Activated CD4-positive, alpha-beta memory T cell treated with anti-CD3 and anti-CD28 coated beads, Interleukin-2, amount 10 ng/mL, durations not matched to agents 7 days and 5 days (primary cell): Measurements from ENCODE around the gene BEGAIN. TPM values are rescaled to one million over a fixed set of nuclear protein-coding genes. Genes with fewer than 3 reads are reported as not detected.

Experiments used
- CTCF ChIA-PET: fragments of 350-600 bp; sonication (Branson Sonifier 250); formaldehyde crosslinking; loops from one replicate; lab custom pipeline; 2021; ENCODE audit warnings: antibody characterized with exemption, inconsistent platforms; lab: Charles Lee
- POLR2A ChIA-PET: fragments of 350-600 bp; sonication (Branson Sonifier 250); formaldehyde crosslinking; loops from one replicate; lab custom pipeline; 2021; ENCODE audit warnings: antibody characterized with exemption; lab: Charles Lee
- DNase-seq: peaks from one replicate; pipeline ENCODE4 v3.0.0-alpha.2; 2020
- H3K27ac Mint-ChIP-seq: one replicate; pipeline ENCODE4 v1.8.0; 2021; ENCODE audit warnings: mild to moderate bottlenecking, mixed read lengths
- H3K27me3 Mint-ChIP-seq: one replicate; pipeline ENCODE4 v1.8.0; 2021; ENCODE audit warnings: mixed read lengths
- H3K36me3 Mint-ChIP-seq: one replicate; pipeline ENCODE4 v1.8.0; 2021; ENCODE audit warnings: low read depth, mixed read lengths
- H3K4me1 Mint-ChIP-seq: one replicate; pipeline ENCODE4 v1.8.0; 2021; ENCODE audit warnings: mixed read lengths
- H3K4me3 Mint-ChIP-seq: one replicate; pipeline ENCODE4 v1.8.0; 2021; ENCODE audit warnings: mild to moderate bottlenecking, mixed read lengths
- H3K9me3 Mint-ChIP-seq: one replicate; pipeline ENCODE4 v1.8.0; 2021; ENCODE audit warnings: mixed read lengths
- total RNA-seq, 2 experiments: library from RNA; stranded (reverse); gene quantifications; one replicate each; pipeline ENCODE4 v1.2.3, GENCODE V29; 2021

The BEGAIN gene
- total RNA-seq: 1 to 10 TPM; 2.7 to 3.1 TPM

- ChIA-PET POLR2A (no interaction called here), CTCF (no interaction called here)
- peaks cover 8% of the 10 kb centered on the region for H3K4me1 Mint-ChIP-seq
- peak within 1 kb of the TSS; percentile 60 for H3K4me3 Mint-ChIP-seq
- no peaks in the 10 kb centered on the region for H3K36me3 Mint-ChIP-seq
- peak; percentile 47 for DNase-seq
- H3K27me3 Mint-ChIP-seq: peaks cover 19% of the 10 kb centered on the region
- H3K27ac Mint-ChIP-seq: no peak within 1 kb of the TSS
- H3K9me3 Mint-ChIP-seq: no peaks in the 10 kb centered on the region
Observed at GRCh38 chr14:100587086-100587762, at the start of gene BEGAIN. Gene BEGAIN, minus strand, starts transcription at chr14:100587417. Its CDS starts 127 bp downstream, at chr14:100587290.

DNA sequence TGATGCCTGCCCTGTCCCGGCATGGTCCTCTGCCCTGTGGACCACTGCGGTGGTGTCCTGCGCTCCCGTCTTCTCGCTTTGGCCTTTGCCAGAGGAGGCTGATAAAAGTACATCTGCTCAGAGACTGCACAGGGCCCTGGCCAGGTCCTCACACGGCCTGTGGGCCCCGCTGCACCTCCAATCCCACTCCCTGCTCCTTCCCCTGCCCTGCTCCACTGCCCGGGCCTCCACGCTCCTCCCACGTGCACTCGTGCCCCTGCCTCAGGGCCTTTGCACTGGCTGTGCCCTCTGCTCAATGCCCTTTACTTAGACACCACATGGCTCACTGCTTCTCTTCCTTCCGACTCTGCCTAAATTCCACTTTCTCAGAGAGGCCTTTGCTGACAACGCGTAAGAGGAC lies 49.3 kb upstream of the BEGAIN start:
- Mint-ChIP-seq H3K36me3 (no peaks in the 10 kb centered on the region), H3K27ac (no peak overlapping the region), H3K4me3 (no peak overlapping the region), H3K27me3 (peaks cover 28% of the 10 kb centered on the region), H3K9me3 (no peaks in the 10 kb centered on the region), H3K4me1 (peaks cover 32% of the 10 kb centered on the region)
- CTCF ChIA-PET: interaction anchor here (1.0 to 1.7 kb wide), 3 partner anchors 9 to 251 kb away, joined by 3 to 9 read pairs (median 4); no protein-coding TSS in a partner anchor
- DNase-seq: no peak
- POLR2A ChIA-PET: interaction anchor here (1.4 kb wide), 1 partner anchor 9 kb away, joined by 4 read pairs; no protein-coding TSS in a partner anchor

DNA sequence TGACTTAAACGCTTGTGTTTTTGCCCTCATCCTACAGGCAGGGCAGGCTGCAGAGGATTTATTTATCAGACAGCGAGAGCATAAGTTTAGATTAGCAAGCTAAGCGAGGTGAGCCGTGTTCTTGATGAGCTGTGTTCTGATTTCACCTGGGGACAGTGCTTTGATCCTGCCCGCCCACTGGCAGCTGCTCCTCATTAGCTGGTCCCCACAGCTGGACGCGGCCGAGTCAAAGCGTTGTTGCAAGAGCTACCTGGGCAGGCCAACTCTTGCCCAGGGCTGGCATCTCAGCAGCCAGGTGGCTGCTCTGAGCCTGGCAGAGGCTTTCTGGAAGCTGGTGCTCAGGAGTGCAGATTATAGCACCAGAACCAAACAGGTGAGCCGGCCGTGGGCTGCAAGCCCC lies 46.8 kb upstream of the BEGAIN start:
- Mint-ChIP-seq H3K9me3 (no peaks in the 10 kb centered on the region), H3K27me3 (peaks cover 33% of the 10 kb centered on the region), H3K27ac (no peak overlapping the region), H3K4me1 (peaks cover 8% of the 10 kb centered on the region), H3K36me3 (no peaks in the 10 kb centered on the region), H3K4me3 (no peak overlapping the region)
- no peak for DNase-seq
- POLR2A ChIA-PET: no interaction called here
- CTCF ChIA-PET: interaction anchor here (2.1 to 2.8 kb wide), 2 partner anchors 10 to 12 kb away, joined by 4 to 16 read pairs; no protein-coding TSS in a partner anchor

DNA sequence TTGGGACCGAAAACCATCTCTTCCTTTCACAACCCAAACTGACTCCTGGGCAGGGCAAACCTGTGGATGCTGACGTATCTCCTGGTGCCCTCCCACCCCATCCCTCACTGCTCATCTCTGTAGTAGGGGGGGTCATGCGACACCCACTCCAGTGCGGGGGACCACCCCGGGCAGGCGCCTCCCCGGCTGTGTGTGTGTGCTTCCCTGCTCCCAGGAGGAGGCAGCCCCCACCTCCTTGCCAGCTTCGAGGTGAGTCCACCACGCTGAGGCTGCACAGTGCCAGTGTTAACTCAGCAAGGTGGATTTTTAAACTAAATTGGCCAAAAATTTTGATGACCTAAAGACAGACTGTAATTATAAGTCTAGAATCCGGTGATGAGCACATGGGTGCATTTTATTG lies 46.2 kb upstream of the BEGAIN start:
- Mint-ChIP-seq H3K4me3 (no peak overlapping the region), H3K27ac (no peak overlapping the region), H3K36me3 (no peaks in the 10 kb centered on the region), H3K9me3 (no peaks in the 10 kb centered on the region), H3K27me3 (peaks cover 35% of the 10 kb centered on the region), H3K4me1 (peaks cover 4% of the 10 kb centered on the region)
- DNase-seq: no peak
- POLR2A ChIA-PET: no interaction called here
- CTCF ChIA-PET: interaction anchor here (2.1 to 2.8 kb wide), 2 partner anchors 11 to 13 kb away, joined by 4 to 16 read pairs; no protein-coding TSS in a partner anchor

- no peak overlapping the region for H3K27ac Mint-ChIP-seq
- peaks cover 47% of the 10 kb centered on the region for H3K27me3 Mint-ChIP-seq
- DNase-seq: no peak
- H3K4me1 Mint-ChIP-seq: peaks cover 3% of the 10 kb centered on the region
- POLR2A ChIA-PET: interaction anchor here (1.5 kb wide), 1 partner anchor 11 kb away, joined by 3 read pairs; no protein-coding TSS in a partner anchor
- CTCF ChIA-PET: interaction anchor here (1.7 to 2.2 kb wide), 2 partner anchors 16 to 24 kb away, joined by 6 to 13 read pairs; no protein-coding TSS in a partner anchor
- no peaks in the 10 kb centered on the region for H3K9me3 Mint-ChIP-seq
- no peaks in the 10 kb centered on the region for H3K36me3 Mint-ChIP-seq
- no peak overlapping the region for H3K4me3 Mint-ChIP-seq
Observed at GRCh38 chr14:100629696-100630095, 42.5 kb upstream of the BEGAIN start.

DNA sequence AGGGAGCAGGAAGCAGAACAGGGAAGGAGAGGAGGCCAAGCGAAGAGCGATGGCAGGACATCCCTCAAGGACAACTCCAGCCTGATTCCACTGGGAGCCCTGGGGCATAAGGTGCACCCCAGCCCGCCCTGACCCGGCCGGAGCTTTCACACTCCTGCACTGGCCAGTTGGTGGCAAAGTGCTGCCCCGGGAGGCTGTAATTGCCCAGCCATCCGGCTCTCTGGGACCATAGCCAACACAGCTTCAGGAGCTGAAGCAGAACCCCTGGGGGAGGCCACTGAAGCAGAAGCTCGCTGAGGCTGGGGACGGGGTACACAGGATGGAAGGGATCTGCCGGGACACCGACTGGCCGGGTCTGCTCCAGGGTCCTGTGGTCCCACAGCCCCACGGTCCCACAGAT lies 41.9 kb upstream of the BEGAIN start:
- DNase-seq: no peak
- Mint-ChIP-seq H3K27ac (no peak overlapping the region), H3K4me1 (peaks cover 6% of the 10 kb centered on the region), H3K36me3 (no peaks in the 10 kb centered on the region), H3K27me3 (peaks cover 52% of the 10 kb centered on the region), H3K9me3 (no peaks in the 10 kb centered on the region), H3K4me3 (no peak overlapping the region)
- ChIA-PET CTCF (interaction anchor here (2.2 kb wide), 1 partner anchor 24 kb away, joined by 6 read pairs; no protein-coding TSS in a partner anchor), POLR2A (no interaction called here)

- Mint-ChIP-seq H3K9me3 (no peaks in the 10 kb centered on the region), H3K36me3 (no peaks in the 10 kb centered on the region), H3K4me1 (peaks cover 6% of the 10 kb centered on the region), H3K27me3 (peaks cover 49% of the 10 kb centered on the region), H3K4me3 (no peak overlapping the region), H3K27ac (no peak overlapping the region)
- ChIA-PET POLR2A (no interaction called here), CTCF (interaction anchor here (1.4 to 2.1 kb wide), 2 partner anchors 17 to 24 kb away, joined by 4 to 6 read pairs; no protein-coding TSS in a partner anchor)
- no peak for DNase-seq
Observed at GRCh38 chr14:100628225-100628624, 41.0 kb upstream of the BEGAIN start.

- ChIA-PET CTCF (interaction anchor here (0.5 to 2.1 kb wide), 5 partner anchors 9 to 80 kb away, joined by 3 to 6 read pairs (median 3); no protein-coding TSS in a partner anchor), POLR2A (interaction anchor here (0.6 to 1.2 kb wide), 2 partner anchors 11 to 402 kb away, joined by 3 to 4 read pairs; no protein-coding TSS in a partner anchor)
Observed at GRCh38 chr14:100626614-100627013, 39.4 kb upstream of the BEGAIN start.

GRCh38 chr14:100623961-100624360 lies 36.7 kb upstream of the BEGAIN start:
- no peak overlapping the region for H3K27ac Mint-ChIP-seq
- no peak overlapping the region for H3K4me3 Mint-ChIP-seq
- peaks cover 43% of the 10 kb centered on the region for H3K27me3 Mint-ChIP-seq
- H3K4me1 Mint-ChIP-seq: peaks cover 4% of the 10 kb centered on the region
- H3K9me3 Mint-ChIP-seq: no peaks in the 10 kb centered on the region
- H3K36me3 Mint-ChIP-seq: no peaks in the 10 kb centered on the region
- no peak for DNase-seq
- ChIA-PET POLR2A (no interaction called here), CTCF (interaction anchor here (2.0 kb wide), 1 partner anchor 22 kb away, joined by 6 read pairs; no protein-coding TSS in a partner anchor)

More at GRCh38 chr14:100626614-100627013, 39.4 kb upstream of the BEGAIN start:
- H3K4me1 Mint-ChIP-seq: peaks cover 5% of the 10 kb centered on the region
- H3K27ac Mint-ChIP-seq: no peak overlapping the region
- H3K27me3 Mint-ChIP-seq: peaks cover 45% of the 10 kb centered on the region
- H3K36me3 Mint-ChIP-seq: no peaks in the 10 kb centered on the region
- H3K4me3 Mint-ChIP-seq: no peak overlapping the region
- DNase-seq: no peak
- H3K9me3 Mint-ChIP-seq: no peaks in the 10 kb centered on the region

- DNase-seq: no peak
- POLR2A ChIA-PET: no interaction called here
- H3K4me3 Mint-ChIP-seq: no peak overlapping the region
- H3K27ac Mint-ChIP-seq: no peak overlapping the region
- no peaks in the 10 kb centered on the region for H3K36me3 Mint-ChIP-seq
- CTCF ChIA-PET: interaction anchor here (2.0 kb wide), 1 partner anchor 22 kb away, joined by 6 read pairs; no protein-coding TSS in a partner anchor
- H3K9me3 Mint-ChIP-seq: no peaks in the 10 kb centered on the region
- peaks cover 4% of the 10 kb centered on the region for H3K4me1 Mint-ChIP-seq
- H3K27me3 Mint-ChIP-seq: peaks cover 42% of the 10 kb centered on the region
Observed at GRCh38 chr14:100623557-100623956, 36.3 kb upstream of the BEGAIN start.

DNA sequence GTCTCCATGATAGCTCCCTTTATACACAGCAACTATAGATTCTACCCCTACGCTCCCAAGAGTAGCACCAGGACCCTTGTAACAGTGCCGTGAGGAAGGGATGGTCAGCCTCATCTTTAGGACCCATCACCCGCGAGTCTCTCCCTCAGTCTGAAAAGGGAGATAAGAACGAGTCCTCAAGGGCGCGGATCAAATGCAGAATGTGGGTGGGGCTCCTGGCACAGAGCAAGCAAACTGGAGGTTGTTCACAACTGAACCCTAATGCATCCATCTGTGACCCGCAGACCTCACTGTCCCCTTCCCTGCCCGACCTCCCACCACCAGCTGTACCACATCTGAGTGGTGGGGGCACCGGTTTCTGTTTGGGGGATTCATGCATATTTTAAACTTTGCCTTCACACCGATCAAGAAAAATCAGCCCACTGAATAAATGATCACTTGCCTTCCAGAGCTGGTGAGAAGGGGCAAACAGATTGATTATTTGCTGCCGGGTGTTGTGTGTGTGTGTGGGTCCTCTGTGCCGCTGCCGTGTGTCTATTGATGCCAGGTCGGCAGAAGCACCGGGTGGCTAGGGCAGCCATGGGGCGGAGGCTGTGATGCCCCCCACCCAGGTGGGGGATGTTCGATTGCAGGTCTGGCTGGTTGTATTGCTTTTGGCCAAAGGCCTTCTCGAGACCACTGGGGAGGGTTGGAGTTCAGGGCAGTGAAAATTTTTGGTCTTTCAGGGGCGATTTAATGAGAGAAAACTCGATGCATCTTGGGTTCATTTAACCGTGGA lies 35.7 kb upstream of the BEGAIN start:
- Mint-ChIP-seq H3K36me3 (no peaks in the 10 kb centered on the region), H3K4me3 (no peak overlapping the region), H3K4me1 (peaks cover 8% of the 10 kb centered on the region), H3K9me3 (no peaks in the 10 kb centered on the region), H3K27me3 (peaks cover 37% of the 10 kb centered on the region), H3K27ac (no peak overlapping the region)
- ChIA-PET CTCF (interaction anchor here (2.0 kb wide), 1 partner anchor 23 kb away, joined by 6 read pairs; no protein-coding TSS in a partner anchor), POLR2A (no interaction called here)
- no peak for DNase-seq

GRCh38 chr14:100622224-100622623 lies 35.0 kb upstream of the BEGAIN start:
- Mint-ChIP-seq H3K36me3 (no peaks in the 10 kb centered on the region), H3K9me3 (no peaks in the 10 kb centered on the region), H3K27ac (no peak overlapping the region), H3K4me3 (no peak overlapping the region), H3K4me1 (peaks cover 13% of the 10 kb centered on the region), H3K27me3 (peaks cover 34% of the 10 kb centered on the region)
- ChIA-PET POLR2A (no interaction called here), CTCF (no interaction called here)
- DNase-seq: no peak
